ENCODE data around the gene RGS19. TPM values are rescaled to one million over a fixed set of nuclear protein-coding genes. Genes with fewer than 3 reads are reported as not detected.

RGS19 gene
- total and polyA plus RNA-seq, 2 donors: 27.2 to 42.8 TPM

GRCh38 chr20:64043768-64044167, 35.5 kb downstream of the RGS19 start:
- no peak overlapping the region for H3K4me3 ChIP-seq (ENCODE audit: low read length in 2 of 2)
- 91% methylated on average over 9 of the region's 9 CpGs for WGBS
- H3K27ac ChIP-seq (ENCODE audit: low read depth in 1 of 2, low read length in 1 of 2): no peak overlapping the region
- DNase-seq (ENCODE audit: low read depth in 6 of 9, low spot score in 9 of 9): no peak
- peaks cover 28 to 77% of the 10 kb centered on the region in 2 donors for H3K4me1 ChIP-seq (ENCODE audit: control insufficient read depth in 2 of 2, insufficient read depth in 2 of 2, low read length in 2 of 2)
- H3K36me3 ChIP-seq (ENCODE audit: control insufficient read depth in 2 of 2, insufficient read depth in 2 of 2, low read length in 1 of 2): no peaks in the 10 kb centered on the region
- peaks cover 22 to 71% of the 10 kb centered on the region in 2 donors for H3K27me3 ChIP-seq (ENCODE audit: control insufficient read depth in 2 of 2, insufficient read depth in 1 of 2, low read length in 1 of 2)
- peaks cover 0 to 8% of the 10 kb centered on the region in 2 donors for H3K9me3 ChIP-seq (ENCODE audit: control insufficient read depth in 2 of 2, insufficient read depth in 1 of 2, low read length in 1 of 2)

GRCh38 chr20:64042054-64042781, 37.1 kb downstream of the RGS19 start:
- Histone ChIP-seq H3K27ac (ENCODE audit: low read depth in 1 of 2, low read length in 1 of 2) (peak overlapping the region; percentile 86 to 87), H3K9me3 (ENCODE audit: control insufficient read depth in 2 of 2, insufficient read depth in 1 of 2, low read length in 1 of 2) (peaks cover 0 to 8% of the 10 kb centered on the region in 2 donors), H3K36me3 (ENCODE audit: control insufficient read depth in 2 of 2, insufficient read depth in 2 of 2, low read length in 1 of 2) (no peaks in the 10 kb centered on the region), H3K4me3 (ENCODE audit: low read length in 2 of 2) (peak overlapping the region; percentile 52 to 57), H3K4me1 (ENCODE audit: control insufficient read depth in 2 of 2, insufficient read depth in 2 of 2, low read length in 2 of 2) (peaks cover 28 to 77% of the 10 kb centered on the region in 2 donors), H3K27me3 (ENCODE audit: control insufficient read depth in 2 of 2, insufficient read depth in 1 of 2, low read length in 1 of 2) (peaks cover 16 to 73% of the 10 kb centered on the region in 2 donors)
- under 1% methylated on average over 55 of the region's 55 CpGs for WGBS
- peak in 2 of 9 donors; percentile 64 to 78 for DNase-seq (ENCODE audit: low read depth in 6 of 9, low spot score in 9 of 9)

- Histone ChIP-seq H3K27me3 (ENCODE audit: control insufficient read depth in 2 of 2, insufficient read depth in 1 of 2, low read length in 1 of 2) (peaks cover 13 to 73% of the 10 kb centered on the region in 2 donors), H3K4me1 (ENCODE audit: control insufficient read depth in 2 of 2, insufficient read depth in 2 of 2, low read length in 2 of 2) (peaks cover 28 to 77% of the 10 kb centered on the region in 2 donors), H3K9me3 (ENCODE audit: control insufficient read depth in 2 of 2, insufficient read depth in 1 of 2, low read length in 1 of 2) (peaks cover 0 to 8% of the 10 kb centered on the region in 2 donors), H3K27ac (ENCODE audit: low read depth in 1 of 2, low read length in 1 of 2) (peak overlapping the region in 1 of 2 donors; percentile 86), H3K36me3 (ENCODE audit: control insufficient read depth in 2 of 2, insufficient read depth in 2 of 2, low read length in 1 of 2) (no peaks in the 10 kb centered on the region), H3K4me3 (ENCODE audit: low read length in 2 of 2) (peak overlapping the region; percentile 52 to 57)
- DNase-seq (ENCODE audit: low read depth in 6 of 9, low spot score in 9 of 9): peak in 1 of 9 donors; percentile 48
- WGBS: 5% methylated on average over 11 of the region's 11 CpGs
Observed at GRCh38 chr20:64041781-64042053, 37.6 kb downstream of the RGS19 start.

GRCh38 chr20:64041040-64041780, 38.1 kb downstream of the RGS19 start:
- H3K27ac ChIP-seq (ENCODE audit: low read depth in 1 of 2, low read length in 1 of 2): peak overlapping the region; percentile 6 to 86
- H3K4me1 ChIP-seq (ENCODE audit: control insufficient read depth in 2 of 2, insufficient read depth in 2 of 2, low read length in 2 of 2): peaks cover 28 to 78% of the 10 kb centered on the region in 2 donors
- peak overlapping the region; percentile 52 to 57 for H3K4me3 ChIP-seq (ENCODE audit: low read length in 2 of 2)
- H3K9me3 ChIP-seq (ENCODE audit: control insufficient read depth in 2 of 2, insufficient read depth in 1 of 2, low read length in 1 of 2): peaks cover 0 to 8% of the 10 kb centered on the region in 2 donors
- DNase-seq (ENCODE audit: low read depth in 6 of 9, low spot score in 9 of 9): peak in 1 of 9 donors; percentile 36
- H3K36me3 ChIP-seq (ENCODE audit: control insufficient read depth in 2 of 2, insufficient read depth in 2 of 2, low read length in 1 of 2): no peaks in the 10 kb centered on the region
- WGBS: 42% methylated on average over 15 of the region's 15 CpGs
- H3K27me3 ChIP-seq (ENCODE audit: control insufficient read depth in 2 of 2, insufficient read depth in 1 of 2, low read length in 1 of 2): peaks cover 12 to 72% of the 10 kb centered on the region in 2 donors

- peak in 1 of 9 donors; percentile 51 for DNase-seq (ENCODE audit: low read depth in 6 of 9, low spot score in 9 of 9)
- Histone ChIP-seq H3K9me3 (ENCODE audit: control insufficient read depth in 2 of 2, insufficient read depth in 1 of 2, low read length in 1 of 2) (peaks cover 0 to 8% of the 10 kb centered on the region in 2 donors), H3K4me1 (ENCODE audit: control insufficient read depth in 2 of 2, insufficient read depth in 2 of 2, low read length in 2 of 2) (peaks cover 28 to 78% of the 10 kb centered on the region in 2 donors), H3K36me3 (ENCODE audit: control insufficient read depth in 2 of 2, insufficient read depth in 2 of 2, low read length in 1 of 2) (peaks cover 0 to under 1% of the 10 kb centered on the region in 2 donors), H3K27ac (ENCODE audit: low read depth in 1 of 2, low read length in 1 of 2) (peak overlapping the region in 1 of 2 donors; percentile 60), H3K4me3 (ENCODE audit: low read length in 2 of 2) (no peak overlapping the region), H3K27me3 (ENCODE audit: control insufficient read depth in 2 of 2, insufficient read depth in 1 of 2, low read length in 1 of 2) (peaks cover 11 to 64% of the 10 kb centered on the region in 2 donors)
- WGBS: 56% methylated on average over 12 of the region's 12 CpGs
Observed at GRCh38 chr20:64040231-64041039, 38.9 kb downstream of the RGS19 start.

GRCh38 chr20:64039293-64040160, 39.8 kb downstream of the RGS19 start:
- H3K4me3 ChIP-seq (ENCODE audit: low read length in 2 of 2): peak overlapping the region; percentile 55 to 58
- peaks cover 28 to 76% of the 10 kb centered on the region in 2 donors for H3K4me1 ChIP-seq (ENCODE audit: control insufficient read depth in 2 of 2, insufficient read depth in 2 of 2, low read length in 2 of 2)
- H3K27ac ChIP-seq (ENCODE audit: low read depth in 1 of 2, low read length in 1 of 2): peak overlapping the region; percentile 17 to 74

GRCh38 chr20:64038565-64039292, 40.6 kb downstream of the RGS19 start:
- H3K27me3 ChIP-seq (ENCODE audit: control insufficient read depth in 2 of 2, insufficient read depth in 1 of 2, low read length in 1 of 2): peaks cover 11 to 54% of the 10 kb centered on the region in 2 donors
- DNase-seq (ENCODE audit: low read depth in 6 of 9, low spot score in 9 of 9): peak in 8 of 9 donors; percentile 58 to 91 (median 72)
- peak overlapping the region; percentile 37 to 76 for H3K27ac ChIP-seq (ENCODE audit: low read depth in 1 of 2, low read length in 1 of 2)
- H3K4me1 ChIP-seq (ENCODE audit: control insufficient read depth in 2 of 2, insufficient read depth in 2 of 2, low read length in 2 of 2): peaks cover 28 to 79% of the 10 kb centered on the region in 2 donors
- WGBS: under 1% methylated on average over 91 of the region's 91 CpGs
- H3K9me3 ChIP-seq (ENCODE audit: control insufficient read depth in 2 of 2, insufficient read depth in 1 of 2, low read length in 1 of 2): peaks cover 0 to 8% of the 10 kb centered on the region in 2 donors
- peak overlapping the region; percentile 55 to 58 for H3K4me3 ChIP-seq (ENCODE audit: low read length in 2 of 2)
- H3K36me3 ChIP-seq (ENCODE audit: control insufficient read depth in 2 of 2, insufficient read depth in 2 of 2, low read length in 1 of 2): peaks cover 10 to 14% of the 10 kb centered on the region in 2 donors

More at GRCh38 chr20:64039293-64040160, 39.8 kb downstream of the RGS19 start:
- peaks cover 11 to 56% of the 10 kb centered on the region in 2 donors for H3K27me3 ChIP-seq (ENCODE audit: control insufficient read depth in 2 of 2, insufficient read depth in 1 of 2, low read length in 1 of 2)
- 39% methylated on average over 17 of the region's 17 CpGs for WGBS
- peaks cover 0 to 8% of the 10 kb centered on the region in 2 donors for H3K9me3 ChIP-seq (ENCODE audit: control insufficient read depth in 2 of 2, insufficient read depth in 1 of 2, low read length in 1 of 2)
- peak in 1 of 9 donors; percentile 29 for DNase-seq (ENCODE audit: low read depth in 6 of 9, low spot score in 9 of 9)
- H3K36me3 ChIP-seq (ENCODE audit: control insufficient read depth in 2 of 2, insufficient read depth in 2 of 2, low read length in 1 of 2): peaks cover 2 to 6% of the 10 kb centered on the region in 2 donors

Measured in thymus (tissue), 11 donors.